ENCODE measurements around the gene VIM. TPM values are rescaled to one million over a fixed set of nuclear protein-coding genes. Genes with fewer than 3 reads are reported as not detected.

Gene VIM
- total RNA-seq, 1 donor from 2014 or later, result 2,114 TPM

DNA sequence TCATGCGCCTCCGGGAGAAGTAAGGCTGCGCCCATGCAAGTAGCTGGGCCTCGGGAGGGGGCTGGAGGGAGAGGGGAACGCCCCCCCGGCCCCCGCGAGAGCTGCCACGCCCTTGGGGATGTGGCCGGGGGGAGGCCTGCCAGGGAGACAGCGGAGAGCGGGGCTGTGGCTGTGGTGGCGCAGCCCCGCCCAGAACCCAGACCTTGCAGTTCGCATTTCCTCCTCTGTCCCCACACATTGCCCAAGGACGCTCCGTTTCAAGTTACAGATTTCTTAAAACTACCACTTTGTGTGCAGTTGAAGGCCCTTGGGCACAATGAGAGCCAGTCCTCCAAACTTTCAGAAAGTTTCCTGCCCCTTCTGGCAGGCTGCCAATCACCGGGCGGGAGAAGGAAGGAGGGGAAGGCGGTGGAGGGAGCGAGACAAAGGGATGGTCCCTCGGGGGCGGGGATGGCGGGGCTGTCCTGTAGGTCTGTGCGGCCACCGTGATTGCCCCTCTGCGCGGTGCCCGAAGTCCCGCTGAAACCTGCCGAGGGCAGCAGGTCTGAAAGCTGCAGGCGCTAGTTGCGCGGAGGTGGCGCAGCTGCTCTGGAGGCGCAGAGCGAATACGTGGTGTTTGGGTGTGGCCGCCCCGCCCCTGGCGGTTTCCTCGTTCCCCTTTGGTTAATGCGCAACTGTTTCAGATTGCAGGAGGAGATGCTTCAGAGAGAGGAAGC, 2.1 kb downstream of the VIM start:
- no peaks in the 10 kb centered on the region for H3K9me3 Mint-ChIP-seq (ENCODE audit: unreplicated experiment)
- peaks cover 53% of the 10 kb centered on the region for H3K4me1 Mint-ChIP-seq (ENCODE audit: unreplicated experiment)
- peak overlapping the region; percentile 93 for H3K4me3 Mint-ChIP-seq (ENCODE audit: unreplicated experiment)
- peak; percentile 92 for DNase-seq (ENCODE audit: extremely low spot score, unreplicated experiment)
- peaks cover 40% of the 10 kb centered on the region for H3K36me3 Mint-ChIP-seq (ENCODE audit: unreplicated experiment)
- TF ChIP-seq, protein P1, sequence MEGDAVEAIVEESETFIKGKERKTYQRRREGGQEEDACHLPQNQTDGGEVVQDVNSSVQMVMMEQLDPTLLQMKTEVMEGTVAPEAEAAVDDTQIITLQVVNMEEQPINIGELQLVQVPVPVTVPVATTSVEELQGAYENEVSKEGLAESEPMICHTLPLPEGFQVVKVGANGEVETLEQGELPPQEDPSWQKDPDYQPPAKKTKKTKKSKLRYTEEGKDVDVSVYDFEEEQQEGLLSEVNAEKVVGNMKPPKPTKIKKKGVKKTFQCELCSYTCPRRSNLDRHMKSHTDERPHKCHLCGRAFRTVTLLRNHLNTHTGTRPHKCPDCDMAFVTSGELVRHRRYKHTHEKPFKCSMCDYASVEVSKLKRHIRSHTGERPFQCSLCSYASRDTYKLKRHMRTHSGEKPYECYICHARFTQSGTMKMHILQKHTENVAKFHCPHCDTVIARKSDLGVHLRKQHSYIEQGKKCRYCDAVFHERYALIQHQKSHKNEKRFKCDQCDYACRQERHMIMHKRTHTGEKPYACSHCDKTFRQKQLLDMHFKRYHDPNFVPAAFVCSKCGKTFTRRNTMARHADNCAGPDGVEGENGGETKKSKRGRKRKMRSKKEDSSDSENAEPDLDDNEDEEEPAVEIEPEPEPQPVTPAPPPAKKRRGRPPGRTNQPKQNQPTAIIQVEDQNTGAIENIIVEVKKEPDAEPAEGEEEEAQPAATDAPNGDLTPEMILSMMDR (IDR thresholded peaks at IDR 0.05), result no peak
- no peaks in the 10 kb centered on the region for H3K27me3 Mint-ChIP-seq (ENCODE audit: unreplicated experiment)
- H3K27ac Mint-ChIP-seq (ENCODE audit: unreplicated experiment), result peak overlapping the region; percentile 99

DNA sequence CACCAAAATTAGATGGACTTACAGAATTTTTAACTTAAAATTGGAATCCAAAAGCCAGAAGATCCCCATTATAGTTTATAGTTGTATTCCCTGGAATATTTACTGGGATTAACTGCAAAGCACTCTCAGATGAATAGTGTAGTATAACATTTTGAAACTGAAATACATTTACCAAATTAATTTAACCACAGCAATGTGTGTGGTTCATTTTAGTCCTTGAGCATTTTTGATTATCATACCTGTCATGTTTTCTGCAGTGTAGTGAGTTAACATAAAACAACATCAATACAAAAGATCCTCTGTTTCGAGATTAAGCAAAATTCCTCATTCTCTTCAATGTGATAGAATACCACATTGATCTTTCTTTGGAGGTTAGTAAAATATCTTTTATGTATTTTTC, 3.7 kb downstream of the VIM start:
- H3K27me3 Mint-ChIP-seq (ENCODE audit: unreplicated experiment), result no peaks in the 10 kb centered on the region
- H3K27ac Mint-ChIP-seq (ENCODE audit: unreplicated experiment), result peak overlapping the region; percentile 99
- TF ChIP-seq, protein P1 (IDR thresholded peaks at IDR 0.05), result no peak
- DNase-seq (ENCODE audit: extremely low spot score, unreplicated experiment), result no peak
- peaks cover 57% of the 10 kb centered on the region for H3K36me3 Mint-ChIP-seq (ENCODE audit: unreplicated experiment)
- H3K4me1 Mint-ChIP-seq (ENCODE audit: unreplicated experiment), result peaks cover 61% of the 10 kb centered on the region
- H3K4me3 Mint-ChIP-seq (ENCODE audit: unreplicated experiment), result peak overlapping the region; percentile 93
- no peaks in the 10 kb centered on the region for H3K9me3 Mint-ChIP-seq (ENCODE audit: unreplicated experiment)

DNA sequence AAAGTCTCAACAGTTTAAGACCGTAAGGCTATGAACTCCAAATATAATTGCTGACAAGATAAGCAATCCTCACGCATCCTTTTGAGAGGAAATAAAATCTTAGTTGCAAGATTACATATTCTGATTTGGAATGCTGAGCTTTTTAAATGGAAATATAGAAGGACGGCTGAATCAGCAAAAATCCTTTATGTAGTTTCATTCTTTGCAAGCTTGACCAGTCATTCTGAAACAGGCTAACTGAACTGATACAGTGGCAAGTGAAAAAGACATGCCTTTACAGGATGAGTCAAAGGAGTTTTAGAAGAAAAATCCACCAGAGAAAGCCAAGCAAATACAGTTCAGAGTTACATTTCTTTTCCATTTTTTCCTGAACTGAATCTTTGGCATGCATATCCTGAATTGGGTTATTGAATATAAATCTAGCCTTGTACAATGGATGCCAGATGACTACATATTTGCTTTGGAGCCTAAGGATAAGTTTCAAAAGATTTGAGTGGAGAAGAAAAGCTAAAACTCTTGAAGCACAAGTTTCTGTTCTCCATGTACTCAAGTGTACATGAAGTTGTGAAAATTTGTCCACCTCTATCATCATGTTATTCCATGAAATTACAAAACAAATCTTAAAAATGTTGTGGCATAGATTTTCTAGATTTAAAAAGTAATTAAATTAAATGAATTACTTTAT, 4.4 kb downstream of the VIM start:
- no peak for DNase-seq (ENCODE audit: extremely low spot score, unreplicated experiment)
- Mint-ChIP-seq H3K4me1 (ENCODE audit: unreplicated experiment) (peaks cover 58% of the 10 kb centered on the region), H3K4me3 (ENCODE audit: unreplicated experiment) (peak overlapping the region; percentile 93), H3K9me3 (ENCODE audit: unreplicated experiment) (no peaks in the 10 kb centered on the region), H3K36me3 (ENCODE audit: unreplicated experiment) (peaks cover 61% of the 10 kb centered on the region), H3K27ac (ENCODE audit: unreplicated experiment) (peak overlapping the region; percentile 99), H3K27me3 (ENCODE audit: unreplicated experiment) (no peaks in the 10 kb centered on the region)
- TF ChIP-seq, protein P1 (IDR thresholded peaks at IDR 0.05), result no peak

DNA sequence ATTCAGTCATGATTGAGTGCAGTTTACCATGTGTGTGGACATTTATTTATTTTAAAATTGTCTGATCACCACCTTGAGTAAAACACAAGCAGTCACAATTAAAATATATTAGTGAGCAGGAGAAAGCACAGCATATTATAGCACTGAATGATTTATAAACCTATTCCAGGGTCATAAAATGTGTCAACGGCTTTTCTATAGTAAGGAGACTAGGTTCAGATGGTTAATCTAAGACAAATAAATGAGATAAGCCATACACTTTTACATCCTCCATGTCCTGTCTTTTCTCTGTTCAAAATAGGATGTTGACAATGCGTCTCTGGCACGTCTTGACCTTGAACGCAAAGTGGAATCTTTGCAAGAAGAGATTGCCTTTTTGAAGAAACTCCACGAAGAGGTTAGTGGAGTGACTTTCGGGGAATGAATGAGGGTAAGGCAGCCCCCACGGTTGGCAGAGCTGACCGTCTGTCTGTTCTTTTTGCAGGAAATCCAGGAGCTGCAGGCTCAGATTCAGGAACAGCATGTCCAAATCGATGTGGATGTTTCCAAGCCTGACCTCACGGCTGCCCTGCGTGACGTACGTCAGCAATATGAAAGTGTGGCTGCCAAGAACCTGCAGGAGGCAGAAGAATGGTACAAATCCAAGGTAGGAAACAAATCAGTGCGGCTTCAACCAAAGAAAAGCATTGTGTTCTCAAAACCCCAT, 5.4 kb downstream of the VIM start:
- Mint-ChIP-seq H3K27me3 (ENCODE audit: unreplicated experiment) (no peaks in the 10 kb centered on the region), H3K4me3 (ENCODE audit: unreplicated experiment) (peak overlapping the region; percentile 30), H3K36me3 (ENCODE audit: unreplicated experiment) (peaks cover 63% of the 10 kb centered on the region), H3K27ac (ENCODE audit: unreplicated experiment) (peak overlapping the region; percentile 52), H3K4me1 (ENCODE audit: unreplicated experiment) (peaks cover 56% of the 10 kb centered on the region), H3K9me3 (ENCODE audit: unreplicated experiment) (no peaks in the 10 kb centered on the region)
- no peak for DNase-seq (ENCODE audit: extremely low spot score, unreplicated experiment)
- TF ChIP-seq, protein P1 (IDR thresholded peaks at IDR 0.05), result no peak

All from osteocyte (in vitro differentiated cells).